PC-9 (cell line): ENCODE measurements around the gene CCDC154. TPM values are rescaled to one million over a fixed set of nuclear protein-coding genes. Genes with fewer than 3 reads are reported as not detected.

Source experiments
- BruUV-seq: library from RNA; stranded (reverse); fragments of 400-500 nt; replicated peaks from 2 replicates; lab custom pipeline; 2021; lab: Mats Ljungman, UMichigan
- CTCF ChIA-PET: fragments of 300-600 bp; sonication (Branson Sonifier 250); formaldehyde crosslinking; loops from one replicate; lab custom pipeline; 2022; ENCODE audit warnings: antibody characterized with exemption; lab: Charles Lee
- POLR2A ChIA-PET: fragments of 300-600 bp; sonication (Branson Sonifier 250); formaldehyde crosslinking; loops from one replicate; lab custom pipeline; 2022; ENCODE audit warnings: antibody characterized with exemption; ENCODE audit not compliant: unreplicated experiment; lab: Charles Lee
- DNase-seq, 2 experiments: peaks; one replicate each; pipeline versions ENCODE4 v3.0.0 to v3.0.0-alpha.2; 2015 to 2022; ENCODE audit warnings: mixed read lengths in 1 of 2
- H2AFZ ChIP-seq: fragments of 200-600 bp; sonication (generic); 2 replicates; pipeline ENCODE4 v1.8.1; 2017; ENCODE audit warnings: antibody characterized with exemption
- H3F3A ChIP-seq: fragments of 200-600 bp; sonication (generic); 2 replicates; pipeline ENCODE4 v1.8.1; 2017; ENCODE audit warnings: antibody characterized with exemption, mild to moderate bottlenecking, low read depth; ENCODE audit not compliant: insufficient read depth
- H3K27ac ChIP-seq: fragments of 200-600 bp; sonication (generic); 2 replicates; pipeline ENCODE4 v1.6.1; 2016; ENCODE audit warnings: mixed run types
- H3K27me3 ChIP-seq: fragments of 200-600 bp; sonication (generic); 2 replicates; pipeline ENCODE4 v1.6.1; 2016; ENCODE audit warnings: low read depth, mixed run types; ENCODE audit not compliant: insufficient read depth
- H3K36me3 ChIP-seq: fragments of 200-600 bp; sonication (generic); 2 replicates; pipeline ENCODE4 v1.6.1; 2016; ENCODE audit warnings: low read depth, mixed run types
- H3K4me1 ChIP-seq: fragments of 200-600 bp; sonication (generic); replicated peaks from 2 replicates; pipeline ENCODE4 v1.6.1; 2016; ENCODE audit warnings: mixed run types; ENCODE audit not compliant: insufficient read depth
- H3K4me2 ChIP-seq: fragments of 200-600 bp; sonication (generic); 2 replicates; pipeline ENCODE4 v1.6.1; 2017; ENCODE audit warnings: mixed run types
- H3K4me3 ChIP-seq: fragments of 200-600 bp; sonication (generic); 2 replicates; pipeline ENCODE4 v1.6.1; 2016; ENCODE audit warnings: mixed run types
- H3K79me2 ChIP-seq: fragments of 200-600 bp; sonication (generic); 2 replicates; pipeline ENCODE4 v1.6.1; 2017; ENCODE audit warnings: low read depth, mixed run types
- H3K9me2 ChIP-seq: fragments of 200-600 bp; sonication (generic); 2 replicates; pipeline ENCODE4 v1.8.1; 2017; ENCODE audit warnings: mild to moderate bottlenecking; ENCODE audit not compliant: insufficient read depth
- H3K9me3 ChIP-seq: fragments of 200-600 bp; sonication (generic); 2 replicates; pipeline ENCODE4 v1.8.1; 2016; ENCODE audit warnings: low read depth; ENCODE audit not compliant: insufficient read depth
- H4K20me1 ChIP-seq: fragments of 200-600 bp; sonication (generic); 2 replicates; pipeline ENCODE4 v1.8.1; 2017; ENCODE audit not compliant: insufficient read depth
- CTCF ChIP-seq: fragments of 200-600 bp; sonication (generic); conservative IDR thresholded peaks from 2 replicates; pipeline ENCODE4 v1.6.1; 2017; ENCODE audit warnings: mixed run types, antibody characterized with exemption, mild to moderate bottlenecking, moderate library complexity
- EZH2 ChIP-seq: fragments of 200-600 bp; sonication (generic); IDR thresholded peaks from 2 replicates; pipeline ENCODE4 v1.8.0; 2017; ENCODE audit warnings: antibody characterized with exemption, low read depth
- intact Hi-C: fragments of 100-400 bp; cut with micrococcal nuclease; formaldehyde crosslinking; loops from one replicate; pipeline ENCODE4 v1.10.0; 2022; ENCODE audit not compliant: unreplicated experiment
- total RNA-seq: library from RNA; stranded (reverse); gene quantifications from 2 replicates; pipeline ENCODE4 v1.2.3, GENCODE V29; 2021

Gene CCDC154
- total RNA-seq, 1 experiment from 2014 or later: 2.4 TPM

DNA sequence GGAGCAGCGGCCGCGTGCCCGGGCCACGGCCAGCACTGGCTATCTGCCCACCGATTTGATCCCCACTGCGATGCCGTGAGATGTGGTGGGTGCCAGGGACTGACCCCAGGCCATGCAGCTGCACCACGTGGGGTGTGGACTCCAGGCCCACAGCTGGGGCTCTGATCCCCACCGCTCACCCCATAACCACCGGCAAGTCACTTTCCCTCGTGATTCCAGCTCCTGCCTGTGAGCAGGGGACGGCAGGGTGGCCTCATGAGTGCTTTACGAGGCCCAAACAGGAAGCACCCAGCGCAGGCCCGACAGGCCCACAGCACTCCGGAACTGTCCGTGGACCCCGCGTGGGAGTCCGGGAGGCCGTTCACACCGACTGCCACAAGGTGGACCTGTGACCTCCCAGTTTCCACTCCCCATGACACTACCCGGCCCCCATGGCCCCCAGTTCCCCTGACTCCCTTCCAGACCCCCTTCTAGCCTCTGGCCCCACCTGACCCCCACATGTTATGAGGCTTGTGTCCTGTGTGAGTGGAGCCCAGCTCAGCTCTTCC is 43.8 kb upstream of the CCDC154 start:
- no peak overlapping the region for H3K27ac ChIP-seq
- no peak overlapping the region for H3K4me3 ChIP-seq
- H3K27me3 ChIP-seq: no peaks in the 10 kb centered on the region
- TF ChIP-seq CTCF: no peak
- no peak for TF ChIP-seq EZH2
- H2AFZ ChIP-seq: no peak overlapping the region
- H3K4me2 ChIP-seq: no peak overlapping the region
- no TSS peak for BruUV-seq
- intact Hi-C loops: no loop called here
- ChIA-PET CTCF (no interaction called here), POLR2A (no interaction called here)
- H3K36me3 ChIP-seq: no peaks in the 10 kb centered on the region
- DNase-seq: no peak
- no peaks in the 10 kb centered on the region for H3K9me3 ChIP-seq
- no peaks in the 10 kb centered on the region for H4K20me1 ChIP-seq
- no peaks in the 10 kb centered on the region for H3K79me2 ChIP-seq
- H3F3A ChIP-seq: peaks cover 8% of the 10 kb centered on the region; the same call in 1 of the 2 replicates
- H3K4me1 ChIP-seq: peaks cover 9% of the 10 kb centered on the region; the same call in 1 of the 2 replicates
- H3K9me2 ChIP-seq: no peaks in the 10 kb centered on the region

GRCh38 chr16:1487395-1488053 is 43.2 kb upstream of the CCDC154 start:
- no peak overlapping the region for H2AFZ ChIP-seq
- intact Hi-C loops: no loop called here
- no peaks in the 10 kb centered on the region for H3K79me2 ChIP-seq
- no peaks in the 10 kb centered on the region for H3K9me2 ChIP-seq
- no peaks in the 10 kb centered on the region for H4K20me1 ChIP-seq
- no peak overlapping the region for H3K27ac ChIP-seq
- H3K4me2 ChIP-seq: no peak overlapping the region
- H3K4me1 ChIP-seq: peaks cover 5% of the 10 kb centered on the region; the same call in 1 of the 2 replicates
- no peak for DNase-seq
- no peaks in the 10 kb centered on the region for H3K9me3 ChIP-seq
- TF ChIP-seq CTCF: no peak
- no peak for TF ChIP-seq EZH2
- no TSS peak for BruUV-seq
- no peak overlapping the region for H3K4me3 ChIP-seq
- POLR2A ChIA-PET: no interaction called here
- CTCF ChIA-PET: no interaction called here
- peaks cover 4% of the 10 kb centered on the region; the same call in 1 of the 2 replicates for H3F3A ChIP-seq
- no peaks in the 10 kb centered on the region for H3K36me3 ChIP-seq
- no peaks in the 10 kb centered on the region for H3K27me3 ChIP-seq

- intact Hi-C loops: no loop called here
- peaks cover 5% of the 10 kb centered on the region for H3K4me1 ChIP-seq
- H3K27ac ChIP-seq: no peak overlapping the region
- H3K9me3 ChIP-seq: no peaks in the 10 kb centered on the region
- H3F3A ChIP-seq: no peaks in the 10 kb centered on the region
- H3K27me3 ChIP-seq: no peaks in the 10 kb centered on the region
- BruUV-seq: no TSS peak
- no peak overlapping the region for H2AFZ ChIP-seq
- no peak overlapping the region for H3K4me2 ChIP-seq
- H4K20me1 ChIP-seq: no peaks in the 10 kb centered on the region
- H3K79me2 ChIP-seq: no peaks in the 10 kb centered on the region
- no peak for DNase-seq
- H3K4me3 ChIP-seq: no peak overlapping the region
- no peaks in the 10 kb centered on the region for H3K9me2 ChIP-seq
- TF ChIP-seq EZH2: no peak
- TF ChIP-seq CTCF: no peak
- H3K36me3 ChIP-seq: no peaks in the 10 kb centered on the region
- ChIA-PET CTCF (no interaction called here), POLR2A (no interaction called here)
Measured at GRCh38 chr16:1486551-1487390, 42.4 kb upstream of the CCDC154 start.
